Skeletal muscle tissue (tissue), 4 donors: ENCODE results near the gene DMXL2. TPM values are rescaled to one million over a fixed set of nuclear protein-coding genes. Genes with fewer than 3 reads are reported as not detected.
"Not testable (repeated sequence)": the region's sequence is repeated elsewhere in the genome, so short reads cannot be mapped to it uniquely, and the experiment has no call there.

Experiments
- H3K27ac ChIP-seq: one replicate; pipeline ENCODE4 v1.7.0; 2013; ENCODE audit warnings: mild to moderate bottlenecking, low read depth, low read length, inconsistent platforms
- H3K27me3 ChIP-seq, 3 donors: one replicate each; pipeline ENCODE4 v1.7.0; 2013; ENCODE audit warnings: low read length in 3 of 3; ENCODE audit not compliant: control insufficient read depth in 3 of 3, insufficient read depth in 3 of 3
- H3K36me3 ChIP-seq, 3 donors: one replicate each; pipeline ENCODE4 v1.7.0; 2013; ENCODE audit warnings: low read length in 3 of 3; ENCODE audit not compliant: control insufficient read depth in 3 of 3, insufficient read depth in 3 of 3
- H3K4me1 ChIP-seq, 3 donors: one replicate each; pipeline ENCODE4 v1.7.0; 2013; ENCODE audit warnings: low read length in 3 of 3, mild to moderate bottlenecking in 3 of 3; ENCODE audit not compliant: control insufficient read depth in 3 of 3, insufficient read depth in 3 of 3
- H3K4me3 ChIP-seq, 3 donors: one replicate each; pipeline ENCODE4 v1.7.0; 2013; ENCODE audit warnings: low read length in 3 of 3
- H3K9ac ChIP-seq, 3 donors: one replicate each; pipeline ENCODE4 v1.7.0; 2013; ENCODE audit warnings: low read length in 3 of 3, mild to moderate bottlenecking in 3 of 3, moderate library complexity in 2 of 3, low read depth in 1 of 3
- H3K9me3 ChIP-seq, 3 donors: one replicate each; pipeline ENCODE4 v1.7.0; 2013; ENCODE audit warnings: low read length in 3 of 3; ENCODE audit not compliant: control insufficient read depth in 3 of 3
- total RNA-seq: library from RNA; depleted of rRNA; stranded (reverse); fragments of >200 nt; gene quantifications from one replicate; pipeline ENCODE4 v1.2.3, GENCODE V29; 2014
- donor health status: Osteomylitis.

Gene DMXL2
- total RNA-seq, 1 donor from 2014 or later: 20.9 TPM

DNA sequence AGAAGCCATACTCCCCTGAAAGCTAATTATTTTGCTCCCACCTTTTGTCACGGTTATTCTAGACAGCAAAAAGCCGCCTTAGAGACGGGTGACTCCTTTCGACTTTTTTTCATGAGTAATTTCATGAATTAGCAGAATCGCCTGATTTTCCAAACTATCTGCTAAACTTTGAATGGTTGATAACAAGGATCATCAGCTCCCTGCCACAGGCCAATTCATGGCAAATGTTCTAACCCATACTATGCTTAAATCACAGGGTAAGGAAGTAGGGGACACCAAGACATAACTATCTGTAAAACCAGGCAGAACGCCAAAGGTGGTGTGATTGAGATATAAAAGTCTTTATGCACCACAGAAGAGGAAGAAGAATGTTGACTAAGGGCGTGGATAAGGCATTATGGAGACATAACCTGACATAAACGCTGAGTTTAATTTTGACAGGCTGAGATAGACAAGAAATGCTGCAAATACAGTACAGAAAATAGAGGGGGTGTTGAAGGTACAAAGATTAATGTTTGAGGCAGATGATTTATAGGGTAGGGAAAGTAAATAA lies 891 bp upstream of the DMXL2 start:
- Histone ChIP-seq H3K36me3 (no peaks in the 10 kb centered on the region), H3K9me3 (no peaks in the 10 kb centered on the region), H3K4me3 (peak overlapping the region; percentile 84 to 87 (median 85)), H3K27me3 (no peaks in the 10 kb centered on the region), H3K9ac (peak overlapping the region; percentile 30 to 82 (median 74)), H3K4me1 (peaks cover 3 to 15% (median 7%) of the 10 kb centered on the region in 3 donors), H3K27ac (peak overlapping the region; percentile 75)

DNA sequence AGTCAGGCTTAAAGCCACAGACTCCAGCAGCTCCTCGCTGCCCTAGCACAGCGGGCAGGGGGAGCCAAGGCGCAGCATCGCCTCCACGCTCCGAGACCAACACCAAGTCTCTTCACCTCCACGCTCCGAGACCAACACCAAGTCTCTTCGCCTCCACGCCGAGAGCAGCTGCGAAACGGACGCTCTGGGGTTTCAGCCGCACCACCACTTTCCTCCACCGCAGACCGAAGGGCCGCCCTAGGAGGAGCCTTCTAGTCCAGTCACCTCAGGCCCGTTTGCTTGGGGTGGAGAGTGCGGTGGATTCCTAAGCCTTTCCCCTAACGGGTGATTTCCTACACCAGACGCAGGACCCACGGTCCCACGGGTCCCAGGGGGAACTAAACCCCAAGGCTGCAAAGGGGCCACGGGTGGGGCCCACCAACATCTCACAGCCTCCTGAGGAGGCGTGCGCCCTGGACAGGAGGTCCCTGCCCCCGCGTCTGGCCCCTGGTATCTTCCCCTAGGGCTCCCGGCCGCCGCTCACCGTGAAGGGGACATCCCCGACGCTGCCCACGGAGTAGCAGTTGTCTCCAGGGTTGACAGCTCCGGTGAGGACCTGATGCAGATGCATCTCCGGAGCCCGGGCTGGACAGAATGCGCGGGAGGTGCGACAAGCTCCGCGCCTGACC lies 501 bp downstream of the DMXL2 start:
- Histone ChIP-seq H3K4me1 (peaks cover 3 to 15% (median 7%) of the 10 kb centered on the region in 3 donors), H3K27me3 (no peaks in the 10 kb centered on the region), H3K9ac (peak overlapping the region; percentile 74 to 82 (median 81)), H3K36me3 (no peaks in the 10 kb centered on the region), H3K9me3 (no peaks in the 10 kb centered on the region), H3K27ac (peak overlapping the region; percentile 75), H3K4me3 (peak overlapping the region; percentile 84 to 87 (median 85))

DNA sequence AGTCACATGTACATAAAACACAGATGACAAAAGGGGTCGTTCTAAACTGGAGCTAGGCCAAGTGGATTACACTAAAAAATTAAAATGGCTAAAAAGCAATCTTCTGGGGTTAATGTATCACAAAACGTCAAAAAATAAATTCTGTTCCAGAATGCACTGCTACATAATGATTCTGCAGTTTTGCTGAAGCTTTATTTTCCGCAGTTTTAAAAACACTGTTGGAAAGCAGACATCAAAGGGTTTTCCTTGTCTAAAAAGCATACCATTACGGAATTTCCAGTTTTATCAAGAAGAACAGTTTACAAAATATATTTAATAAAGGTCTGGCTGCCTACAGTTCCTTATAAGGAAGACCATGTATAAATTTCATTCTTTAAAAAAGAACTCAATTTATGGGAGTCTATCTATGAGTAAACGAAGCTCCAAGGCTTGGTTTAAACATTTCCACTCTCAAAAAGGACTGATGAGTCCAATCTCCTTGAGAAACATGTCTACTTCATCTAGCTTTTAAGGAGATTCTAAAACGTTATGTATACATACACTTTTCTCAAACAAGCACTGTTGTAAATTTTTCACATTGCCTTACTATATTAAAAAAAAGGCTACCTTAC lies 1.3 kb downstream of the DMXL2 start:
- Histone ChIP-seq H3K27me3 (no peaks in the 10 kb centered on the region), H3K4me1 (peaks cover 3 to 15% (median 7%) of the 10 kb centered on the region in 3 donors), H3K36me3 (no peaks in the 10 kb centered on the region), H3K9me3 (no peaks in the 10 kb centered on the region), H3K4me3 (peak overlapping the region; percentile 84 to 87 (median 85)), H3K27ac (peak overlapping the region; percentile 75), H3K9ac (peak overlapping the region in 2 of 3 donors; percentile 74 to 82)

DNA sequence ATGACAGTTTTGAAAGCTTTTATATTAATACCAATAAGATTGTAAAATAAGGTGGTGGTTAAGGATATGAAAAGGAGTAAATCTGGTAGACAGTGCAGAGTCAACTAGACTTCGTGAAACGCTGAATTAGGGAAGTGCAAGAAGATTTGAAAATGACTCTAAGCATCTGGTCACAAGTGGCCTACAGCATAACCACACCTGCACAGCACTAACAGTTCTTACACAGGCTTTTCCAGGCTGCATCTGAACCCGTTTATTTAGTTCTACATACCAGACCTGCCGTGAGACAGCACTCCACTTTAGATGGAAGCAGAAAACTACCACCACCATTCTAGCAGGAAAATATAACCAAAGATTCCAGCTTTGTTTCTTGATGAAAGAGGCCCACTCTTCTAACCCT lies 1.9 kb downstream of the DMXL2 start:
- H3K27ac ChIP-seq: no peak overlapping the region
- H3K27me3 ChIP-seq: no peaks in the 10 kb centered on the region
- no peaks in the 10 kb centered on the region for H3K36me3 ChIP-seq
- H3K4me3 ChIP-seq: peak overlapping the region in 1 of 3 donors; percentile 87
- H3K4me1 ChIP-seq: peaks cover 3 to 15% (median 7%) of the 10 kb centered on the region in 3 donors
- no peaks in the 10 kb centered on the region for H3K9me3 ChIP-seq
- no peak overlapping the region for H3K9ac ChIP-seq

DNA sequence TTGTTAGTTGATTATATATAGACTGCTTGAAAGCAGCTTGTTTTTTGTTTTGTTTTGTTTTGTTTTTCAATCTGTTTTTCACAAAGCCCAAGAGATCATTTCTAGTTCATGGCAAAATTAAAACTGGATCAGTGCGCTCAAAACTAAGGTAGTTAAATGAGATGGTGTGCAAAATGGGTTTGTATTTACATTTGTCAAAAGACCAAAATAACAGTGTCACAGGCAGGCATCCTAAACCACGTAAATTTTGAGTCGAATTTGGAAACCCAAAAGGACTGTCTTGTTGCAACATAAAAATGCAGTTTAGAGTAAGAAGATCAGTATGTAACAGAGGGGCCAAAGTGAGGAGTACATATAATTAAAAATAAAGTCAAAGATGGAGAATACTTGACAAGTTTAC lies 2.4 kb downstream of the DMXL2 start:
- Histone ChIP-seq H3K9ac (no peak overlapping the region), H3K9me3 (no peaks in the 10 kb centered on the region), H3K4me1 (peaks cover 3 to 15% (median 7%) of the 10 kb centered on the region in 3 donors), H3K27me3 (no peaks in the 10 kb centered on the region), H3K36me3 (no peaks in the 10 kb centered on the region), H3K4me3 (no peak overlapping the region), H3K27ac (no peak overlapping the region)

DNA sequence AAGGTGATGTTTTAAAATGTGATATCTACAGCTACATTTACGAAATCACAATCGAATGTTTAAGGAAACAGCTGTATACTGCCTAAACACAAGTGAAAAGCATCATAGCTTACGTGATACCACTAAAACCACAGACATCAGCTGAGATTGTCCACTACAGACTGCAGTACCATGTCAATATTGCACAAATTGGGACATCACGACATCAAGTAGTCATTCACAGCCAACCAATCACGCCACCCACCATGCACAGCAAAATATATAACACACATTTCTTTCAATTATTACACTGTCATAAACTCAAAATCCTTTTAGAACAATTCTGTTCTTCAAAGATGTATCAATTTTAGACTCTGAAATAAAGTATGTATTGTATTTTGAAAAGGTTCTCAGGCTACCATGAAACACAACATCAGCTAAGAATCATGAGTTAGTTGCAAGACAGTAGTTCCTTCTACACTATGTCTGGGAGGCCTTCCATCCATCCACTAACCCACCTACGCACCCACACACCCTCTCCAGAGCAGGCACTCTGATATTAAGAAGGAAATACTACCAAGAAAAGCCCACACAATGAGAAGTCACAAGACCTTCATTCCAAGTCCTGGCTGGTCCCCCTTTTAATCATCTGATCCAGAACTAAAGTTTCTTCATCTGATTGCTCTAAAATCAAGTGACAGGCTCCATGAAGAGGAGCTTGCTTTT lies 3.1 kb downstream of the DMXL2 start:
- Histone ChIP-seq H3K9me3 (no peaks in the 10 kb centered on the region), H3K9ac (no peak overlapping the region), H3K27ac (no peak overlapping the region), H3K4me3 (no peak overlapping the region), H3K4me1 (peaks cover 3 to 15% (median 7%) of the 10 kb centered on the region in 3 donors), H3K27me3 (no peaks in the 10 kb centered on the region), H3K36me3 (no peaks in the 10 kb centered on the region)

DNA sequence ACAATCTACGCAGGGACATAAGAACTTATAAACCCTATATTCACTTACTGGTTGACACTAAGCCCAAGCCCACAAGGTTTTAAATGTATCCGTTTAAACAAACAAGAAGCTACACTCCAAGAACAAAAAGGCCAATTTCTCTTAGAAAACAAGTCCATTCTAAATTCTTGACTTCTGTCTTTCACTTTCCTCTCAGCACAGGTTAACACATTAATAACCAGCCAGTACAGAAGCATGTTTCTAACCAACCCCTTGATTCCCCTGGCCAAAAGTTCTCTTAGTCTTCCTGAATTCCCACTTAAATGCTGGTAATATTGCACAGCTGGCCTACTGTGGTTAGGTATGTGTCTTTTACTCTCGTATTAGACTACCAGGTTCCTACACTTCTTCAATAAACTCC lies 4.7 kb downstream of the DMXL2 start:
- no peaks in the 10 kb centered on the region for H3K27me3 ChIP-seq
- H3K4me3 ChIP-seq: no peak overlapping the region
- peaks cover 3 to 9% (median 7%) of the 10 kb centered on the region in 3 donors for H3K4me1 ChIP-seq
- H3K9me3 ChIP-seq: no peaks in the 10 kb centered on the region
- no peak overlapping the region for H3K27ac ChIP-seq
- no peaks in the 10 kb centered on the region for H3K36me3 ChIP-seq
- H3K9ac ChIP-seq: no peak overlapping the region

DNA sequence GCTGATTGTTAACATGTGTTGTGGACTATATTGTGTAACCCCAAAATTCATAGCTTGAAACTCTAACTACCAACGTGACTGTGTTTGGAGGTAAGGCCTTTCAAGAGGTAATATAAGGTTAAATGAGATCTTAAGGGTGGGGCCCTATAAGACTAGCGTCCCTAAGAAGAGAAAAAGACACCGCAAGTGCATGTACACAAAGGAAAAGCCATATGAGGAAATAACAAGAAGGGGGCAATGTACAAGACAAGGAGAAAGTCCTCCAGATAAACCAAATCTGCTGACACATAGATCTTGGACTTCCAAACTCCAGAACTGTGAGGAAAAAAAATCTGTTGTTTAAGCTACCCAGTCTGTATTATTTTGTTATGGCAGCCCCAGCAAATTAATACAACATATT lies 8.6 kb downstream of the DMXL2 start:
- Histone ChIP-seq H3K9ac (no peak overlapping the region), H3K9me3 (no peaks in the 10 kb centered on the region), H3K27me3 (no peaks in the 10 kb centered on the region), H3K36me3 (no peaks in the 10 kb centered on the region), H3K4me3 (no peak overlapping the region), H3K4me1 (no peaks in the 10 kb centered on the region), H3K27ac (no peak overlapping the region)

DNA sequence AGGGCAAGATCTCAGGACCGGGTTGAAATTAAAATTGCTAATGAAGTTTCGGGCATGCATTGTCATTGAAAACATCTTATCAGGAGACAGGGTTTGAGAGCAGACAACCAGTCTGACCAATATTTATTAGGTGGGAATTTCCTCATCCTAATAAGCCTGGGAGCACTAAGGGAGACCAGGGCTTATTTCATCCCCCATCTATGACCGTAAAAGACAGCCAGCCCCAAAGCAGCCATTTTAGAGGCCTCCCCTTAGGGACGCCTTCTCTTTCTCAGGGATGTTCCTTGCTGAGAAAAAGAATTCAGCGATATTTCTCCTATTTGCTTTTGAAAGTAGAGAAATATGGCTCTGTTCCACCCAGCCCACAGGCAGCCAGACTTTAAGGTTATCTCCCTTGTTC lies 9.9 kb downstream of the DMXL2 start:
- not testable (repeated sequence) for H3K9me3 ChIP-seq, H3K4me1 ChIP-seq, H3K9ac ChIP-seq, H3K27ac ChIP-seq, H3K36me3 ChIP-seq, H3K27me3 ChIP-seq, H3K4me3 ChIP-seq

DNA sequence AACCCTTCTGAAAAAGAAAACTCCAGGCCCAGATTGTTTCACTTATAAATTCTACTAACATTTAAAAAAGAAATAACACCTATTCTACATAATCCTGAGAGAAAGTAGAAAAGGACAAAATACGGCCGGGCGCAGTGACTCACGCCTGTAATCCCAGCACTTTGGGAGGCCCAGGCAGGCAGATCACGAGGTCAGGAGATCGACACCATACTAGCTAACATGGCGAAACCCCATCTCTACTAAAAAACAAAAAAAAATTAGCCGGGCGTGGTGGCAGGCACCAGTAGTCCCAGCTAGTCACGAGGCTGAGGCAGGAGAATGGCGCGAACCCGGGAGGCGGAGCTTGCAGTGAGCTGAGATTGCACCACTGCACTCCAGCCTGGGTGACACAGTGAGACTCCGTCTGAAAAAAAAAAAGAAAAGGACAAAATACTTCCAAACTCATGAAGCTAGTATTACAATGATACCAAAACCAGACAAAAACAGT lies 19.1 kb downstream of the DMXL2 start:
- not testable (repeated sequence) for H3K9me3 ChIP-seq

More for the DNA sequence above, 19.1 kb downstream of the DMXL2 start:
- not testable (repeated sequence) for H3K36me3 ChIP-seq, H3K27ac ChIP-seq, H3K27me3 ChIP-seq, H3K4me1 ChIP-seq, H3K4me3 ChIP-seq, H3K9ac ChIP-seq
